Muscle layer of duodenum (tissue), 2 donors: ENCODE measurements around the gene KCNIP2.

ENCODE experiments used
- H3K27ac ChIP-seq: one replicate; pipeline ENCODE4 v1.7.0; 2013; ENCODE audit warnings: mild to moderate bottlenecking, low read length
- H3K27me3 ChIP-seq: one replicate; pipeline ENCODE4 v1.7.0; 2013; ENCODE audit warnings: low read depth, mild to moderate bottlenecking, control low read depth, low read length
- H3K36me3 ChIP-seq, 2 donors: one replicate each; pipeline ENCODE4 v1.7.0; 2013; ENCODE audit warnings: low read length in 2 of 2, control low read depth in 1 of 2, mild to moderate bottlenecking in 1 of 2; ENCODE audit not compliant: insufficient read depth in 2 of 2, control insufficient read depth in 1 of 2
- H3K4me1 ChIP-seq, 2 donors: one replicate each; pipeline ENCODE4 v1.7.0; 2013; ENCODE audit warnings: low read length in 2 of 2, mild to moderate bottlenecking in 2 of 2, control low read depth in 1 of 2, moderate library complexity in 1 of 2; ENCODE audit not compliant: insufficient read depth in 2 of 2, control insufficient read depth in 1 of 2
- H3K4me3 ChIP-seq, 2 donors: one replicate each; pipeline ENCODE4 v1.7.0; 2013; ENCODE audit warnings: low read length in 2 of 2, low read depth in 1 of 2, mild to moderate bottlenecking in 1 of 2
- H3K9me3 ChIP-seq, 2 donors: one replicate each; pipeline ENCODE4 v1.7.0; 2013; ENCODE audit warnings: low read length in 2 of 2, control low read depth in 1 of 2, mild to moderate bottlenecking in 1 of 2; ENCODE audit not compliant: control insufficient read depth in 1 of 2
- donor health status: healthy.

The KCNIP2 gene

GRCh38 chr10:101833466-101833865 is 10.1 kb downstream of the KCNIP2 start:
- Histone ChIP-seq H3K4me1 (peaks cover 5 to 17% of the 10 kb centered on the region in 2 donors), H3K36me3 (no peaks in the 10 kb centered on the region), H3K27ac (no peak overlapping the region), H3K27me3 (no peaks in the 10 kb centered on the region), H3K9me3 (no peaks in the 10 kb centered on the region), H3K4me3 (no peak overlapping the region)

- no peaks in the 10 kb centered on the region for H3K27me3 ChIP-seq
- peaks cover 0 to 4% of the 10 kb centered on the region in 2 donors for H3K36me3 ChIP-seq
- no peak overlapping the region for H3K4me3 ChIP-seq
- H3K4me1 ChIP-seq, result peaks cover 5 to 17% of the 10 kb centered on the region in 2 donors
- H3K27ac ChIP-seq, result no peak overlapping the region
- no peaks in the 10 kb centered on the region for H3K9me3 ChIP-seq
Observed at GRCh38 chr10:101832325-101832771, 11.3 kb downstream of the KCNIP2 start.

- H3K27ac ChIP-seq, result peak overlapping the region; percentile 63
- peaks cover 0 to 5% of the 10 kb centered on the region in 2 donors for H3K36me3 ChIP-seq
- H3K4me1 ChIP-seq, result peaks cover 5 to 17% of the 10 kb centered on the region in 2 donors
- no peaks in the 10 kb centered on the region for H3K9me3 ChIP-seq
- H3K4me3 ChIP-seq, result peak overlapping the region; percentile 53 to 66
- no peaks in the 10 kb centered on the region for H3K27me3 ChIP-seq
Observed at GRCh38 chr10:101831169-101831811, 12.3 kb downstream of the KCNIP2 start.

GRCh38 chr10:101830322-101831168 is 13.1 kb downstream of the KCNIP2 start:
- Histone ChIP-seq H3K27ac (peak overlapping the region; percentile 63), H3K4me1 (peaks cover 5 to 17% of the 10 kb centered on the region in 2 donors), H3K36me3 (peaks cover 0 to 5% of the 10 kb centered on the region in 2 donors), H3K9me3 (no peaks in the 10 kb centered on the region), H3K4me3 (peak overlapping the region; percentile 53 to 66), H3K27me3 (no peaks in the 10 kb centered on the region)

GRCh38 chr10:101829561-101830315 is 13.9 kb downstream of the KCNIP2 start:
- Histone ChIP-seq H3K27ac (peak overlapping the region; percentile 49), H3K4me3 (peak overlapping the region; percentile 53 to 66), H3K4me1 (peaks cover 5 to 17% of the 10 kb centered on the region in 2 donors), H3K36me3 (peaks cover 0 to 5% of the 10 kb centered on the region in 2 donors), H3K9me3 (no peaks in the 10 kb centered on the region), H3K27me3 (no peaks in the 10 kb centered on the region)

- Histone ChIP-seq H3K27me3 (no peaks in the 10 kb centered on the region), H3K4me1 (peaks cover 5 to 17% of the 10 kb centered on the region in 2 donors), H3K36me3 (peaks cover 0 to 5% of the 10 kb centered on the region in 2 donors), H3K4me3 (peak overlapping the region in 1 of 2 donors; percentile 31), H3K9me3 (no peaks in the 10 kb centered on the region), H3K27ac (no peak overlapping the region)
Observed at GRCh38 chr10:101828766-101829551, 14.6 kb downstream of the KCNIP2 start.

- no peaks in the 10 kb centered on the region for H3K9me3 ChIP-seq
- H3K27me3 ChIP-seq, result no peaks in the 10 kb centered on the region
- H3K36me3 ChIP-seq, result peaks cover 0 to 5% of the 10 kb centered on the region in 2 donors
- peaks cover 5 to 17% of the 10 kb centered on the region in 2 donors for H3K4me1 ChIP-seq
- no peak overlapping the region for H3K27ac ChIP-seq
- H3K4me3 ChIP-seq, result no peak overlapping the region
Observed at GRCh38 chr10:101827919-101828600, 15.5 kb downstream of the KCNIP2 start.

GRCh38 chr10:101826852-101827434 is 16.7 kb downstream of the KCNIP2 start:
- Histone ChIP-seq H3K27me3 (no peaks in the 10 kb centered on the region), H3K4me3 (no peak overlapping the region), H3K4me1 (peaks cover 5 to 17% of the 10 kb centered on the region in 2 donors), H3K36me3 (peaks cover 0 to 5% of the 10 kb centered on the region in 2 donors), H3K27ac (no peak overlapping the region), H3K9me3 (no peaks in the 10 kb centered on the region)

- Histone ChIP-seq H3K9me3 (no peaks in the 10 kb centered on the region), H3K4me1 (peaks cover 0 to under 1% of the 10 kb centered on the region in 2 donors), H3K36me3 (peaks cover 0 to 5% of the 10 kb centered on the region in 2 donors), H3K27ac (no peak overlapping the region), H3K4me3 (no peak overlapping the region), H3K27me3 (no peaks in the 10 kb centered on the region)
Observed at GRCh38 chr10:101824736-101825135, 18.9 kb downstream of the KCNIP2 start.
